GM23338 (cell line): ENCODE data around the gene PDCD1.

ENCODE experiments used
- CREB1 ChIP-seq: fragments of 250-450 bp; sonication (Bioruptor Pico); IDR thresholded peaks from 2 replicates; pipeline ENCODE4 v1.5.0; 2020; ENCODE audit warnings: low read depth, mild to moderate bottlenecking, moderate library complexity
- CTCF ChIP-seq, 2 experiments: fragments of 200-600 bp in 1 of 2; sonication (generic) in 1 of 2; conservative IDR thresholded peaks; 2 replicates each; pipeline versions ENCODE4 v1.5.1 to v1.6.1; 2016 to 2017; ENCODE audit warnings: antibody characterized with exemption in 2 of 2, low read depth in 2 of 2, mild to moderate bottlenecking in 2 of 2, moderate library complexity in 1 of 2
- ETS1 ChIP-seq: IDR thresholded peaks from 2 replicates; pipeline ENCODE4 v1.6.1; 2016; ENCODE audit warnings: antibody characterized with exemption
- EZH2 ChIP-seq: fragments of 200-600 bp; sonication (generic); IDR thresholded peaks from one replicate; pipeline ENCODE4 v1.8.0; 2017; ENCODE audit warnings: antibody characterized with exemption, mild to moderate bottlenecking, low read depth; ENCODE audit not compliant: unreplicated experiment
- EZH2phosphoT487 ChIP-seq: fragments of 200-600 bp; sonication (generic); IDR thresholded peaks from one replicate; pipeline ENCODE4 v1.8.1; 2018; ENCODE audit warnings: antibody characterized with exemption; ENCODE audit not compliant: unreplicated experiment
- REST ChIP-seq: IDR thresholded peaks from one replicate; pipeline ENCODE4 v1.6.1; 2018; ENCODE audit warnings: antibody characterized with exemption; ENCODE audit not compliant: unreplicated experiment
- STAT1 ChIP-seq: IDR thresholded peaks from one replicate; pipeline ENCODE4 v1.6.1; 2016; ENCODE audit warnings: antibody characterized with exemption; ENCODE audit not compliant: unreplicated experiment

- TF ChIP-seq CREB1 (no peak), CTCF (conservative IDR thresholded peaks at IDR 0.05; ENCODE audit: low read depth in 2 of 2) (no peak), EZH2phosphoT487 (no peak), ETS1 (no peak), EZH2 (no peak), STAT1 (no peak), REST (no peak)
Observed at GRCh38 chr2:241815477-241816430, 42.9 kb downstream of the PDCD1 start.
